Stimulated activated CD4-positive, alpha-beta T cell treated with anti-CD3 and anti-CD28 coated beads, Interleukin-15, amount 100 ng/mL, for 1 hour (primary cell): ENCODE measurements around the gene PRRT2.
"Not testable (repeated sequence)": the region's sequence is repeated elsewhere in the genome, so short reads cannot be mapped to it uniquely, and the experiment has no call there.

Experiments
- DNase-seq, 2 donors: peaks; one replicate each; pipeline ENCODE4 v3.0.0-alpha.2; 2020; ENCODE audit warnings: low read depth in 1 of 2, low spot score in 1 of 2

PRRT2 gene

GRCh38 chr16:29811896-29812665 is at the start of gene PRRT2:
Gene PRRT2, plus strand, starts transcription at chr16:29812193. Its CDS starts 862 bp downstream, at chr16:29813055.
- peak in 1 of 2 donors; percentile 40 for DNase-seq

DNA sequence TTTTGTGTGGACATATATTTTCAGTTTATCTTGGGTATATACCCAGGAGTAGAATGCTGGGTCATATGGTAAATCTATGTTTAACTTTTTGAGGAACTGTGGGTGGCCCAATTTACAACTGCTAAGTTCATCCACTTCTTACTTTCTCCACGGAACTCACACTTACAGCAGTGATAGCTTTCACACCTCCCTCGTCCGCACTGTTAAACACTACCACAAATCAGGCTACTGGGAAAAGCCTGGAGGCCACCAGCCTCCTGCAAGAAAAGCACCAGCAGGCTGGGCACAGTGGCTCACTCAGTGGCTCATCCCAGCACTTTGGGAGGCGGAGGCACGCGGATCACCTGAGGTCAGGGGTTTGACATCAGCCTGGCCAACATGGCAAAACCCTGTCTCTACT is 48.7 kb upstream of the PRRT2 start:
- no peak for DNase-seq

- DNase-seq = no peak
Observed at GRCh38 chr16:29765167-29766032, 46.6 kb upstream of the PRRT2 start.

- DNase-seq = no peak
Observed at GRCh38 chr16:29766571-29766970, 45.4 kb upstream of the PRRT2 start.

DNA sequence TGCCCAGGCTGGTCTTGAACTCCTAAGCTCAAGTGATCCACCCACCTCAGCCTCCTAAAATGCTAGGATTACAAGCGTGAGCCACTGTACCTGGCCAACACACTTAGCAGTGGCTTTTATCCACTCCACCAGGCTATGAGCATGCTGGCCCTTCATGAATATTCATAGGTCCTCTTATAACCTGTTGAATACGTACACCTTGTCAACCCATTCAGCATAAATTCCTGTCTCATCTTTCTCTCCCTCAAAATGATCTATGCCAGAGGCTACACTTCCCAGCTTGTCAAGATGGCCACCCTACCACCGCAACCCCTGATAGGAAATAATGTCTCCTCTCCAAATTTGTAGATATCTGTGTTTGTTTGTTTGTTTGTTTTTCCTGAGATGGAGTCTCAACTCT is 44.9 kb upstream of the PRRT2 start:
- DNase-seq = no peak

DNA sequence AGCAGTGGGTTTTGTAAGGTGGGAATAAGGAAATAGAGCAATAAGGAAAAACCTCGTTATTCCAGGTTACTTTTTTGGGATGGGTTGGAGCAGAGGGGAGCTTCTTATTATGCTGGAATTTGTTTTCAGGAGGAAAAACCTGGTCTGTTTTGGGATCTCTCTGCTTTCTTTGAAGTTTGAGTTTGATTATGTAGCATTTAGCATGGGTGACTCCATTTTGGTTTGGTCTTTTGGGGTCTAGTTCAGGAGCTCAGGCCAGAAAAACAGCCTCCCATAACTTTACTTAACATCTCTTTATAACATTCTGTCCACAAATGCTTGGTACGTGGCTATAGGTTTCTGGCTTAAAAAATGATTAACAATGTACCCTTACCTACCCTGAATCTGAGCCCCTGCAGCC is 42.5 kb upstream of the PRRT2 start:
- DNase-seq = no peak

DNA sequence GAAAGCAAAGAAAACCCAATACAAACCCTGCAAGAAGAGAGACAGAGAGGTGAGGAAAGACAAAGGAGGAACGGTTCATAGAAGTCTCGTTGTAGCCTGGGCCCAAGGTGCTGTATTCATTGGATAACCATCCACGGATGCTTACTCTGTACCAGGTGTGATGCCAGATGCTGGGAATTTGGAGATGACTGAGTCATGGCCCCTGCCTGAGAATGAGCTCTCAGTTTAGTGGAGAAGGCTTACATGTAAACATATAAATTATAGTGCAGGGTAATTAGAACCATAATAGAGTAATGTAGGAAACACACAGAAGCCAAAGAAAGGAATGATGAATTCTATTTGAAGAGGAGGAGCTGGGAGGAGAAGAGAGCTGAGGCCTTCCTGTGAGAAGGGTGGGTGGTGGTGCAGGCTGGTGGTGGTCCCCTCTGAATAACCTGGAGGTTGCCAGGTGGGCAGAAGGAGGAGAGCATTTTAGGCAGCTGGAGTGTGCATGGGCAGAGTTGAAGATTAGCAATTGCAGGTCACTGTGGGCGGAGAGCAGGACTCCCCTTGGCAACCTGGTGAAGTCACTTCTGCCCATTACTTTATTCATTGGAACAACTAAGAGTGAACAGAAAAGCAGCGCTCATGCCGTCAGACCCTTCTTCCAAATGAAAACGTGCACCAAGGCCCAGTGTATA is 41.6 kb upstream of the PRRT2 start:
- no peak for DNase-seq

GRCh38 chr16:29772330-29772729 is 39.7 kb upstream of the PRRT2 start:
- DNase-seq = not testable (repeated sequence)

GRCh38 chr16:29774730-29775129 is 37.3 kb upstream of the PRRT2 start:
- DNase-seq = no peak

- DNase-seq = no peak
Observed at GRCh38 chr16:29775742-29776408, 36.1 kb upstream of the PRRT2 start.

GRCh38 chr16:29777576-29778350 is 34.2 kb upstream of the PRRT2 start, which contains the start of gene ZG16:
Gene ZG16, plus strand, starts transcription at chr16:29778256. Its CDS starts 1,011 bp downstream, at chr16:29779267.
- DNase-seq = no peak

GRCh38 chr16:29779474-29779873 is 32.5 kb upstream of the PRRT2 start:
- no peak for DNase-seq

- not testable (repeated sequence) for DNase-seq
Observed at GRCh38 chr16:29783094-29783953, 28.7 kb upstream of the PRRT2 start.

GRCh38 chr16:29784157-29784556 is 27.8 kb upstream of the PRRT2 start:
- DNase-seq = no peak

GRCh38 chr16:29784901-29785500 is 27.0 kb upstream of the PRRT2 start:
- peak; percentile 59 to 65 for DNase-seq

DNA sequence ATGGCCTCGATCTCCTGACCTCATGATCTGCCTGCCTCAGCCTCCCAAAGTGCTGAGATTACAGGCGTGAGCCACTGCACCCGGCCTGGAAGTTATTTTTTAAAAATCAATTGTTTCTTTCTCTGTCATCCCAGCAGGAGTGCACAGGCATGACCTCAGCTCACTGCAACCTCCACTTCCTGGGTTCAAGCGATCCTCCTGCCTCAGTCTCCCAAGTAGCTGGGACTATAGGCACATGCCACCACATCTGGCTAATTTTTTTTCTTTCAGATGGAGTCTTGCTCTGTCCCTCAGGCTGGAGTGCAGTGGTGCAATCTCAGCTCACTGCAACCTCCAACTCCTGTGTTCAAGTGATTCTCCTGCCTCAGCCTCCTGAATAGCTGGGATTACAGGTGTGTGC is 24.8 kb upstream of the PRRT2 start:
- not testable (repeated sequence) for DNase-seq

DNA sequence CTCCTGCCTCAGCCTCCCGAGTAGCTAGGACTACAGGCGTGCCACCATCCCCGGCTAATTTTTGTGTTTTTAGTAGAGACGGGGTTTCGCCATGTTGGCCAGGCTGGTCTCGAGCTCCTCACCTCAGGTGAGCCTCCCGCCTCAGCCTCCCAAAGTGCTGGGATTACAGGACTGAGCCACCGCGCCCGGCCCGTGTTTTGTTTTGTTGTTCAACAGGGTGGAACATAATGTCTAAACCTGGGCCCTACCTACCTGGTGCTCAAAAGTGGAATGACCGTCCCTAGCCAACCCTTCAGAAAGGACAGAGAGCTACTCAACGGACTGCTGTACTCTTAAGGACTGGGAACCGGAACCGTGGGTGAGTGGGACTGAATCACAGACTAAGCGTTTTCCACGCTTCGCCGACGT is 22.2 kb upstream of the PRRT2 start:
- DNase-seq = no peak

GRCh38 chr16:29790183-29790948 is 21.6 kb upstream of the PRRT2 start, which contains the start of gene KIF22:
Gene KIF22, plus strand, starts transcription at chr16:29790751. Its CDS starts 9 bp downstream, at chr16:29790760.
- peak; percentile 99 to 100 for DNase-seq
